ENCODE results near the gene WIF1.

Gene WIF1

DNA sequence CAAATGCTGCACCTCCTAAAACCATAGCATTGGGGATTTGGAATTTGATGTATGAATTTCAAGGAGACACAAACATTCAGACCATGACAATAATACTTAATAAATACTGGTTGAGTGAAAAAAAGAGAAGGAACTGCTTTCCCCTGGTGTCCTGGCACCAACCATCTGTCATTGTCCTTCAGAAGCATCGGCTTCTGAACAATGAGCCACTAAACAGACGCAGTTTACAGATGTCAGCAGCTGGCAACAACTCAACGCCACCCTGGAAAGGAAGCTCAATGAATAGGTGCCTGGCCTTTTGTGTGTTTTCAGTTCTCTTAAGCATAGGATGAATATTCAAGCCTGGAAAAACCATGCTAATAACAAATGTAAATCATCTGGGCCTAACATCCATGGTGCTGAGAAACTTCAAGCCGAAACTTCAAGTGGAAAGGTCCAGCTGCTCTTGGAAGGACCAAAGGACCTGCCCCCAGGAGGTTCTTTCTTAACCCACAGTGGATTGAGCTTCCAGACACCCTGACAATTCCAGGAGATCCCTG lies 101.3 kb downstream of the WIF1 start:
- DNase-seq, result no peak

DNA sequence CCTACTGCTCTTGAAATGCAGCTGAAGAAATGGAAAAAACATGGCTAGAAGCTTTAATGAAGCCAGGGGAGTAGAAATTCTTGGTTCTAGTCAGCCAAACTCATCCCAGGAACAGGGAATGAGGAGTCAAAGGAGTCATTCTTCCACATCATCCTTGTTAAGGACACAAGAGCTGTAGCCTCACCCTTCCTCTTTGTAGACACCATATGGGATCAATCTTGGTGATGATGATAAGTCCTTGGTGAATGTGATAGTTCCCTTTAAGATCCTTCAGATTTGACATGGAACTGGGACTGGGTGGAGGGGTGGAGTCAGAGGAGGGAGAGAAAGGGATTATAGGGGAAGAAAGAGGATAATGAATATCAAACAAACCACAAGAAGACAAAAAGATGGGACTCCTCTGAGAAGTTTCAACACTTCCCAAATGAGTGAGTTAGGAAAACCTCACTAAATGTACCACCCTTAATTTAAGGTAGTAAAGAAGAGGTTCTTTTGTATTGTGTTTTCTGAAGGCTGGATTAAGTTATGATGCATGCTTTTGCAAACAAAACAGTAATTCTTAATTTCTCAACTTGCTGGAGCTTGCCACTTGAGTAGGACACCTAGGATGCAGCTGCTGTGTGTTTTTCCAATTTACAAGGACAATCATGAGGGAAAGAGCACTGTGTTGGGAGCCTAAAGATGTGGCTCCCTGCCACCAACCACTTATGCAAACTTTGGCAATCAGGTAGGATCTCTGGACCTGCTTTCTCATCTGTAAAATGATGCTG lies 104.0 kb downstream of the WIF1 start:
- no peak for DNase-seq

- no peak for DNase-seq
Observed at GRCh38 chr12:65015850-65016249, 105.3 kb downstream of the WIF1 start.

DNA sequence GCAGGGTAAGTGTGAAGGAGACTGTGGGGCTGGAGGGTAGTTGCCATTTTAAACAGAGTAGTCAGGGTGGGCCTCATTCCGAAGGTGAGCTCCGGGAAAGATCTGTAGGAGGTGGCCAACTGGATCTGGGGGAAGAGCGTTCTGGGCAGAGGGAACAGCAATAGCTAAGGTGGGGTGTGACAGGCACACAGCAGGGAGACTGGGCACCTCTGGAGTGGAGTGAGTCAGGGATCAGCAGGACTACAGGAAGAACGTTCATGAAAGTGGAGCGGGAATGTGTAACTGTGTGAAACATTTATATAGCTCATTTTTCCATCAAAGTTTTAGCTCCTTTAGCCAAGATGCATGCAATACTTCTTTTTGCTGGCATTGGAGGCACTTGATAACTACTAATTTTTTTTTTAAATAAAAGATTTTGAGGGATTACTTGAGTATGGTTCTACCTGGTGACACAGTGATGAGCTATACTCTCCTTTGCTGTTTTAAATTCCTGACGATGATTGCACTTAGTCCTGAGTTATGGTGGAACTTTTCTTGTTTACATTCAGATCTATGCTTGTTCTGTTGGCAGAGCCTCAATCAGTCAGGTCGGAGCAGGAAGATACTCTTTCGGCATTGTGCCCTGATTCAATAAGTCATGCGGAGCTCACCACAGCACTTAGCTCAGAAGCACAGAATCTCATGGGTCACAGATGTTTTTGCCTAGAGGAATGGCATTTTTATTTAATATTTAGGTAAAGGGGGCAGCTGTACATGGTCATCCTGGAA lies 106.4 kb downstream of the WIF1 start:
- no peak for DNase-seq

- DNase-seq, result no peak
Observed at GRCh38 chr12:65010437-65010836, 110.7 kb downstream of the WIF1 start.

DNA sequence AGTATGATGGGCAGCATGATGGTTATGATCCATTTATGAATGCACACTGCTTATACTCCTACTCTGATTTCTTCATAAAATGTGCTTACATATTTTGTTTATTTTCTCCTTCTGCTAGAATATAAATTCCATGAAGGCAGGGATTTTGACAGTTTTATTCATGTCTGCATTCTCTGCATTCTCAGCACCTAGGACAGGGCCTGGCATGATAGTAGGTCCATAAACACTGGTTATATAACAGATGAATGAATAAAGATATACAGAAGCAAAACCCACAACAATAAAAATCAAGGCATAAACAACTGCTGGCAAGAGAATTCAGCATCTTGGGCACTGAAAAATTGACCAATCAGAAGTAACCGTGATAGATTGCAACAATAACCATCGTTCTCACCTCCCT lies 115.4 kb downstream of the WIF1 start:
- no peak for DNase-seq

- DNase-seq, result no peak
Observed at GRCh38 chr12:65004270-65004669, 116.8 kb downstream of the WIF1 start.
